GM12878 (cell line): Measurements from ENCODE around the gene SPRED3. TPM values are rescaled to one million over a fixed set of nuclear protein-coding genes. Genes with fewer than 3 reads are reported as not detected.
A peak's percentile ranks its signal among the peaks of the same experiment; 100 is the strongest.

ENCODE experiments used
- ATAC-seq: fragments of 200-7000 bp; cut with Tn5 transposase; 3 replicates; pipeline ENCODE4 v1.9.1; 2020; ENCODE audit warnings: mild to moderate bottlenecking, moderate library complexity
- BruUV-seq: library from RNA; stranded (reverse); fragments of 400-500 nt; replicated peaks from 2 replicates; lab custom pipeline; 2021; lab: Mats Ljungman, UMichigan
- CTCF ChIA-PET: fragments of 300-600 bp; sonication (Branson Sonifier 250); formaldehyde crosslinking; extraction: SDS; loops from one replicate; lab custom pipeline; 2021; ENCODE audit warnings: inconsistent platforms; lab: Yijun Ruan, JAX
- POLR2A ChIA-PET: fragments of 350-600 bp; formaldehyde crosslinking; extraction: SDS; loops from one replicate; lab custom pipeline; 2021; ENCODE audit warnings: inconsistent platforms; lab: Charles Lee
- RAD21 ChIA-PET: fragments of 300-600 bp; sonication (Branson Sonifier 250); formaldehyde crosslinking; loops from one replicate; lab custom pipeline; 2023; ENCODE audit warnings: antibody characterized with exemption; ENCODE audit not compliant: unreplicated experiment; lab: Charles Lee
- SMC1A ChIA-PET: fragments of 300-600 bp; sonication (Branson Sonifier 250); formaldehyde crosslinking; loops from one replicate; lab custom pipeline; 2023; ENCODE audit not compliant: unreplicated experiment, uncharacterized antibody; lab: Charles Lee
- DNase-seq: peaks from one replicate; pipeline ENCODE4 v3.0.0-alpha.2; 2011; ENCODE audit warnings: low read depth, low spot score
- FAIRE-seq: peaks from 3 replicates; lab custom pipeline; 2011; peaks lifted over from hg19 to GRCh38; lab: Jason Lieb, UNC
- H2AFZ ChIP-seq: 2 replicates; pipeline ENCODE4 v1.6.0; 2011; ENCODE audit warnings: low read depth, low read length, control low read depth; ENCODE audit not compliant: control insufficient read depth
- H3K27ac ChIP-seq: 2 replicates; pipeline ENCODE4 v1.5.1; 2011; ENCODE audit warnings: control low read depth; ENCODE audit not compliant: control insufficient read depth, insufficient read depth
- H3K27me3 ChIP-seq, 2 experiments: replicated peaks in 1 of 2; 2 replicates each; pipeline versions ENCODE4 v1.6.0 to v1.6.1; 2011; ENCODE audit warnings: low read length in 1 of 2; ENCODE audit not compliant: control insufficient read depth in 2 of 2, insufficient read depth in 2 of 2
- H3K36me3 ChIP-seq, 2 experiments: 2 replicates each; pipeline ENCODE4 v1.5.1; 2011; ENCODE audit warnings: low read length in 1 of 2; ENCODE audit not compliant: control insufficient read depth in 2 of 2, insufficient read depth in 2 of 2
- H3K4me1 ChIP-seq: 2 replicates; pipeline ENCODE4 v1.6.1; 2011; ENCODE audit warnings: mild to moderate bottlenecking, low read length, moderate library complexity, mixed read lengths; ENCODE audit not compliant: control insufficient read depth, insufficient read depth
- H3K4me2 ChIP-seq: 2 replicates; pipeline ENCODE4 v1.6.0; 2011; ENCODE audit warnings: control low read depth; ENCODE audit not compliant: control insufficient read depth, insufficient read depth
- H3K4me3 ChIP-seq: fragments of 200-600 bp; sonication (generic); 2 replicates; pipeline ENCODE4 v1.5.1; 2016
- H3K79me2 ChIP-seq: 2 replicates; pipeline ENCODE4 v1.6.0; 2011; ENCODE audit warnings: low read length; ENCODE audit not compliant: control insufficient read depth, insufficient read depth
- H3K9ac ChIP-seq: 2 replicates; pipeline ENCODE4 v1.8.0; 2011; ENCODE audit warnings: low read length, control low read depth, mixed read lengths; ENCODE audit not compliant: control insufficient read depth, insufficient read depth
- H3K9me3 ChIP-seq: replicated peaks from 3 replicates; pipeline ENCODE4 v1.5.1; 2011; ENCODE audit warnings: mild to moderate bottlenecking, low read length; ENCODE audit not compliant: control insufficient read depth, insufficient read depth
- H4K20me1 ChIP-seq: 2 replicates; pipeline ENCODE4 v1.6.0; 2011; ENCODE audit not compliant: control insufficient read depth, insufficient read depth
- POLR2A ChIP-seq: IDR thresholded peaks from 2 replicates; pipeline ENCODE4 v1.6.1; 2011; ENCODE audit warnings: low read depth, mild to moderate bottlenecking, low read length
- POLR2AphosphoS5 ChIP-seq: IDR thresholded peaks from 2 replicates; pipeline ENCODE4 v1.6.1; 2011; ENCODE audit warnings: mild to moderate bottlenecking, low read length, inconsistent platforms
- WGBS: methylation state at CpG from one replicate; pipeline ENCODE4 v1.1.6; 2016; ENCODE audit warnings: low lambda C conversion rate; ENCODE audit not compliant: insufficient replicate concordance, insufficient coverage; ENCODE audit errors: missing lambda C conversion rate; 5-methylcytosine and 5-hydroxymethylcytosine counted together
- in situ Hi-C: fragments of 300-500 bp; cut with MboI; formaldehyde crosslinking; loops from 9 replicates; pipeline ENCODE4 v1.14.3; 2018; ENCODE audit warnings: mixed read lengths
- intact Hi-C: fragments of 100-400 bp; cut with micrococcal nuclease; formaldehyde crosslinking; loops from one replicate; pipeline ENCODE4 v1.14.2; 2022; ENCODE audit not compliant: unreplicated experiment
- polyA plus RNA-seq, 11 experiments: library from polyadenylated mRNA; depleted of rRNA in 4 of 11; unstranded in 6 of 11; stranded (reverse) in 5 of 11; fragments of >200 nt; fragmentation: Nextera tagmentation in 4 of 11; fragmentation: Illumina TruSeq in 1 of 11; extraction: Ambion mirVana in 4 of 11; extraction: Trizol in 1 of 11; gene quantifications; 1 replicate in 1 of 11; 2 replicates in 10 of 11; pipeline versions ENCODE4 v1.2.1 to v1.2.3, GENCODE V29; 2011 to 2016; ENCODE audit warnings: inconsistent platforms in 2 of 11, missing spikeins in 2 of 11, low read depth in 1 of 11
- total RNA-seq, 4 experiments: library from RNA; depleted of rRNA in 3 of 4; stranded (reverse); fragments of >200 nt in 3 of 4; fragmentation: Illumina TruSeq in 1 of 4; extraction: Trizol in 1 of 4; gene quantifications; 2 replicates each; pipeline versions ENCODE4 v1.2.1 to v1.2.3, GENCODE V29; 2013 to 2021
- TF ChIP-seq, protein P1 (sequence below): fragments of 450-650 bp; IDR thresholded peaks from 2 replicates; pipeline ENCODE4 v1.6.1; 2016; ENCODE audit warnings: mild to moderate bottlenecking
- TF ChIP-seq, protein P2 (sequence below): IDR thresholded peaks from 2 replicates; pipeline ENCODE4 v1.6.1; 2012; ENCODE audit warnings: low read depth, low read length, improper control_type of control experiment

Gene SPRED3
- total and polyA plus RNA-seq, 10 of the 15 experiments (the other 5 are each of a cell fraction or from before 2014, with no cell fraction given), result 0.09 to 1.5 (median 0.31) TPM; not detected in 2

DNA sequence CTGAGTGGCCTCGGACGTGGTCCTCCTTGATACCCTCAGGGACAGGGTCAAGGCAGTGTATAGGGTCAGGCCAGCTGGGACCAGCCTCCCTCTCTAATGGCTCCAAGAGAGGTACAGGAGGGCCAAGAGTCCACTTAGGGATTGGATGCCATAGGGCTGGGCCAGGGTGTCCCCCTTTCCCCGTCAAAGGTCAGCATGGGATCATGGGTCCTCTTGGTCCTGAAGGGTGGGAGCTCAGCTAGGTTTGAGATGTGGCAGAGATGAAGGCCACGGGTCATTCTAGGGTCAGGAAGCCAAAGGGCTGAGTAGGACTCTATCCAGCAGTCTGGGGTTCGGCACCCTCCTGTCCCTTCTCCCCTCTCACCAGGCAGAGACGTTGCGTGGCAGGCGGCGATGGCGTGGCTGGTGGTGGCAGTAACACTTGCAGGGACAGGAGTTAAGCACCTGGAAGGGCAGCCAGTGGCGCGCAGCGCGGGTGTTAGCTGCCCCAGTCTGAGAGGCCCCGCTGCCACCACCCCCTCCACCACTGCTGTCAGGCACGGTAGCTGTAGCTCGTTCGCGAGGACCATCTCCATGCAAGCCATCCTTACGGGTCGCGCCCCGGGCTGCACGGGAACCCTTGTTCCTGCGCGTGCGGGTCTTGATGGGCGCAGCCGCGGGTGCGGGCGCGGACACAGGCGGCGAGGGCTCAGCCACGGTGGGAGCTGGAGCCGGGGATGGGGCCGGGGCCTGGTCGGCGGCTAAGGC, 3.3 kb upstream of the SPRED3 start:
- Histone ChIP-seq H3K9ac (no peak overlapping the region), H3K27ac (no peak overlapping the region), H3K4me3 (no peak overlapping the region), H3K27me3 (no peaks in the 10 kb centered on the region; a peak in 1 of 4 replicates), H3K4me1 (peaks cover 12% of the 10 kb centered on the region), H3K9me3 (no peaks in the 10 kb centered on the region), H4K20me1 (peaks cover 2% of the 10 kb centered on the region; the same call in 1 of the 2 replicates), H3K4me2 (no peak overlapping the region), H2AFZ (no peak overlapping the region), H3K36me3 (peaks cover 14 to 17% of the 10 kb centered on the region in 2 experiments; a peak in 3 of 4 replicates), H3K79me2 (no peaks in the 10 kb centered on the region)
- no peak for FAIRE-seq
- DNase-seq, result no peak
- no TSS peak for BruUV-seq
- in situ Hi-C loops, result no loop called here
- 97% methylated on average over 40 of the region's 40 CpGs for WGBS
- ChIA-PET SMC1A (no interaction called here), POLR2A (interaction anchor here (1.8 kb wide), 1 partner anchor 11 kb away, joined by 5 read pairs; the partner anchor contains the start of gene PSMD8), CTCF (interaction anchor here (1.2 kb wide), 1 partner anchor 18 kb away, joined by 3 read pairs; the partner anchor contains the start of gene FAM98C), RAD21 (no interaction called here)
- intact Hi-C loops, result loop anchor here (5.0 kb wide), 1 partner anchor 153 kb away; no protein-coding TSS in a partner anchor
- TF ChIP-seq POLR2AphosphoS5, result 0 out of 2 replicates have a peak, but pooled peaks have one; percentile 52
- TF ChIP-seq POLR2A, result peak; percentile 40; the same call in 1 of the 2 replicates
- TF ChIP-seq, protein P1, sequence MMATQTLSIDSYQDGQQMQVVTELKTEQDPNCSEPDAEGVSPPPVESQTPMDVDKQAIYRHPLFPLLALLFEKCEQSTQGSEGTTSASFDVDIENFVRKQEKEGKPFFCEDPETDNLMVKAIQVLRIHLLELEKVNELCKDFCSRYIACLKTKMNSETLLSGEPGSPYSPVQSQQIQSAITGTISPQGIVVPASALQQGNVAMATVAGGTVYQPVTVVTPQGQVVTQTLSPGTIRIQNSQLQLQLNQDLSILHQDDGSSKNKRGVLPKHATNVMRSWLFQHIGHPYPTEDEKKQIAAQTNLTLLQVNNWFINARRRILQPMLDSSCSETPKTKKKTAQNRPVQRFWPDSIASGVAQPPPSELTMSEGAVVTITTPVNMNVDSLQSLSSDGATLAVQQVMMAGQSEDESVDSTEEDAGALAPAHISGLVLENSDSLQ, result no peak
- no peak for ATAC-seq

DNA sequence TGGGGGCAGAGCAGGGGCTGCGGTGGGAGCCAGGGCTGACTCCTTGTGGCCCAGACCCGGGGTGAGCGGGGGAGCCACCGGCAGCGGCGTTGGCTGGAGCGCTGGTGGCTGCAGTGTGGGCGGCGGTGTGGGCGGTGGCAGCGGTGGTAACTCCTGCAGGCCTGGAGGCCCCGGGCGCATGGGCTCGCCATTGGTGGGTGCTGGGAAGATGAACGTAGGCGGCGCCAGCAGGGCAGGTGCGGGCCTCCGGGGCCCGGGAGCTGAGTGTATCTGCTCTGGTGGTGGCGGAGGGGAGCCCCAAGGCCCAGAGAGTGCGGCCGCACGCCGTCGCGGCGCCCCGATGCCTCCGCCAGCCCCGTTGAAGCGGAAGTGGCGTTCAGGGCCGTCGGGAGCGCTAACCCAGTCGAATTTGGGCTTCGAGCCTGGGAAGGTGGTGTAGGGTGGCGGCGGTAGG, 2.7 kb upstream of the SPRED3 start:
- 0 out of 2 replicates have a peak, but pooled peaks have one; percentile 27 for TF ChIP-seq POLR2A
- TF ChIP-seq, protein P2, sequence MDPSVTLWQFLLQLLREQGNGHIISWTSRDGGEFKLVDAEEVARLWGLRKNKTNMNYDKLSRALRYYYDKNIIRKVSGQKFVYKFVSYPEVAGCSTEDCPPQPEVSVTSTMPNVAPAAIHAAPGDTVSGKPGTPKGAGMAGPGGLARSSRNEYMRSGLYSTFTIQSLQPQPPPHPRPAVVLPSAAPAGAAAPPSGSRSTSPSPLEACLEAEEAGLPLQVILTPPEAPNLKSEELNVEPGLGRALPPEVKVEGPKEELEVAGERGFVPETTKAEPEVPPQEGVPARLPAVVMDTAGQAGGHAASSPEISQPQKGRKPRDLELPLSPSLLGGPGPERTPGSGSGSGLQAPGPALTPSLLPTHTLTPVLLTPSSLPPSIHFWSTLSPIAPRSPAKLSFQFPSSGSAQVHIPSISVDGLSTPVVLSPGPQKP, result no peak
- in situ Hi-C loops, result no loop called here
- intact Hi-C loops, result loop anchor here (5.0 kb wide), 1 partner anchor 154 kb away; no protein-coding TSS in a partner anchor
- Histone ChIP-seq H3K27ac (no peak overlapping the region), H4K20me1 (peaks cover 1% of the 10 kb centered on the region; the same call in 1 of the 2 replicates), H3K36me3 (peaks cover 11 to 15% of the 10 kb centered on the region in 2 experiments; a peak in 3 of 4 replicates), H3K27me3 (no peaks in the 10 kb centered on the region; a peak in 1 of 4 replicates), H3K4me3 (no peak overlapping the region), H3K79me2 (no peaks in the 10 kb centered on the region), H3K9me3 (no peaks in the 10 kb centered on the region), H3K4me2 (no peak overlapping the region), H2AFZ (no peak overlapping the region), H3K4me1 (peaks cover 12% of the 10 kb centered on the region), H3K9ac (no peak overlapping the region)
- no peak for ATAC-seq
- 82% methylated on average over 38 of the region's 40 CpGs for WGBS
- RAD21 ChIA-PET, result no interaction called here
- no peak for DNase-seq
- SMC1A ChIA-PET, result no interaction called here
- no peak for FAIRE-seq
- CTCF ChIA-PET, result no interaction called here
- BruUV-seq, result no TSS peak
- POLR2A ChIA-PET, result no interaction called here
